Activated naive CD4-positive, alpha-beta T cell treated with anti-CD3 and anti-CD28 coated beads for 36 hours (primary cell): ENCODE data around the gene TIPARP. TPM values are rescaled to one million over a fixed set of nuclear protein-coding genes. Genes with fewer than 3 reads are reported as not detected.

ENCODE experiments used
- CTCF ChIA-PET: fragments of 350-600 bp; sonication (Branson Sonifier 250); formaldehyde crosslinking; loops from one replicate; lab custom pipeline; 2021; ENCODE audit warnings: antibody characterized with exemption; lab: Charles Lee
- DNase-seq: peaks from one replicate; pipeline ENCODE4 v3.0.0-alpha.2; 2020
- H3K27ac Mint-ChIP-seq: one replicate; pipeline ENCODE4 v1.8.0; 2021; ENCODE audit warnings: mild to moderate bottlenecking, mixed read lengths
- H3K27me3 Mint-ChIP-seq: one replicate; pipeline ENCODE4 v1.8.0; 2021; ENCODE audit warnings: low read depth, mixed read lengths
- H3K36me3 Mint-ChIP-seq: one replicate; pipeline ENCODE4 v1.8.0; 2021; ENCODE audit warnings: low read depth, mixed read lengths
- H3K4me1 Mint-ChIP-seq: one replicate; pipeline ENCODE4 v1.8.0; 2021; ENCODE audit warnings: low read depth, mixed read lengths
- H3K4me3 Mint-ChIP-seq: one replicate; pipeline ENCODE4 v1.8.0; 2021; ENCODE audit warnings: mild to moderate bottlenecking, moderate library complexity, mixed read lengths
- H3K9me3 Mint-ChIP-seq: one replicate; pipeline ENCODE4 v1.8.0; 2021; ENCODE audit warnings: mixed read lengths
- intact Hi-C: fragments of 100-400 bp; cut with micrococcal nuclease; formaldehyde crosslinking; loops from one replicate; pipeline ENCODE4 v1.15.1; 2023
- total RNA-seq, 2 experiments: library from RNA; stranded (reverse); gene quantifications; one replicate each; pipeline ENCODE4 v1.2.3, GENCODE V29; 2021

TIPARP gene
- total RNA-seq, 2 experiments from 2014 or later, result 15.7 to 17.1 TPM

DNA sequence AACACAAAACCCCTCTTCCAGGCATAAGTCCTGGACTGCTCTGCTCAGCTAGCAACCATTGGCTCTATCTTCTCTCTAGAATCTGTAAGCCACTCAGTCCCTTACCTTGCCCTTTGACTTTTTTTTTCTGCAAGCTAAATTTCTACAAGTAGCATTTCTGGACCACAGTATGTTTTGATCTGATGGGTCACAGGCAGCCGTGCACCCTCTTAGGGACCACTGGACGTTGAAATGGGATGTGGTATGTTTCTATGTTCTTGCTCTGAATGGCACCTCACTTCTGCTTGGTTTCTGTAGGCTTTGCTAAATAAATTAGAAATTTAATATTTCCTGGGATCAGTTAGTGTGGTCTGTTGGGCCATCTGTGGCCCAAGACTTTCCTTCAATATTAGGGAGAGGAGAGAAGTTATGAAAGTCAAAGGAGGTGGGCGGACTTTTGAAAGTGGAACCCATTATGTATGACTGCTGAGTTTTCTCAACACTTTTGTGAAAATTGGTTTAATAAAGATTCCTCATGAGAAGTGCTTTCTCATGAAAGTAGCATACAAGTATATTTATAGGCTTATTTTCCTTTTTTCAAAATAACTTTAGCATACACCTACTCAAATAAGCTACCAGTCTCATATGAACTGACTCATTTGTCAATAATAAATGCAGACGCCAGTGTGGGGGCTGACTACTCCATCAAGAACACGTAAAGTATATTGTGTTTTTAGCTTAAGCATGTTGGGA lies 18.4 kb upstream of the TIPARP start:
- Mint-ChIP-seq H3K4me1 (no peaks in the 10 kb centered on the region), H3K9me3 (no peaks in the 10 kb centered on the region), H3K27ac (no peak overlapping the region), H3K4me3 (no peak overlapping the region), H3K36me3 (no peaks in the 10 kb centered on the region), H3K27me3 (peaks cover 4% of the 10 kb centered on the region)
- CTCF ChIA-PET, result interaction anchor here (0.9 kb wide), 1 partner anchor 12 kb away, joined by 3 read pairs; no protein-coding TSS in a partner anchor
- intact Hi-C loops, result no loop called here
- no peak for DNase-seq

DNA sequence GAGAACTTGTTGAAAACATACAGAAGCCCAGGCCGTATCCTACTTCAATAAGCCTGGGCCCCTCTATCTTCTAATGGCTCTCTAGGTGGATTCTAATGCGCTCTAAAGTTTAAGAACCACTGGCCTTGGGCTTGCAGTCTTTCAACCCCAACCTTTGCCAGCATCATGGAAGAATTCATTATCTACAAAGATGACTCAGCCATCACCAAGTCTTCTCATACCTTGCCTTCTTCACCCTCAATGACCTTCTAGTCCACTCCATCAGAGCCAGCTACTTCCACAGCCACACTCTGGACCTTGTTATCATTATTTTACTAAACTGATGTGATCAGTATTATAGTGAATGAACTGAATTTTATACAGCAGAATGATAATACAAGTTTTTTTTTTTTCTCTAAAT lies 16.9 kb upstream of the TIPARP start:
- H3K4me1 Mint-ChIP-seq, result peaks cover 3% of the 10 kb centered on the region
- intact Hi-C loops, result no loop called here
- DNase-seq, result no peak
- H3K9me3 Mint-ChIP-seq, result no peaks in the 10 kb centered on the region
- H3K36me3 Mint-ChIP-seq, result no peaks in the 10 kb centered on the region
- H3K27me3 Mint-ChIP-seq, result peaks cover 4% of the 10 kb centered on the region
- CTCF ChIA-PET, result interaction anchor here (0.6 kb wide), 1 partner anchor 778 kb away, joined by 6 read pairs; no protein-coding TSS in a partner anchor
- H3K4me3 Mint-ChIP-seq, result no peak overlapping the region
- no peak overlapping the region for H3K27ac Mint-ChIP-seq

DNA sequence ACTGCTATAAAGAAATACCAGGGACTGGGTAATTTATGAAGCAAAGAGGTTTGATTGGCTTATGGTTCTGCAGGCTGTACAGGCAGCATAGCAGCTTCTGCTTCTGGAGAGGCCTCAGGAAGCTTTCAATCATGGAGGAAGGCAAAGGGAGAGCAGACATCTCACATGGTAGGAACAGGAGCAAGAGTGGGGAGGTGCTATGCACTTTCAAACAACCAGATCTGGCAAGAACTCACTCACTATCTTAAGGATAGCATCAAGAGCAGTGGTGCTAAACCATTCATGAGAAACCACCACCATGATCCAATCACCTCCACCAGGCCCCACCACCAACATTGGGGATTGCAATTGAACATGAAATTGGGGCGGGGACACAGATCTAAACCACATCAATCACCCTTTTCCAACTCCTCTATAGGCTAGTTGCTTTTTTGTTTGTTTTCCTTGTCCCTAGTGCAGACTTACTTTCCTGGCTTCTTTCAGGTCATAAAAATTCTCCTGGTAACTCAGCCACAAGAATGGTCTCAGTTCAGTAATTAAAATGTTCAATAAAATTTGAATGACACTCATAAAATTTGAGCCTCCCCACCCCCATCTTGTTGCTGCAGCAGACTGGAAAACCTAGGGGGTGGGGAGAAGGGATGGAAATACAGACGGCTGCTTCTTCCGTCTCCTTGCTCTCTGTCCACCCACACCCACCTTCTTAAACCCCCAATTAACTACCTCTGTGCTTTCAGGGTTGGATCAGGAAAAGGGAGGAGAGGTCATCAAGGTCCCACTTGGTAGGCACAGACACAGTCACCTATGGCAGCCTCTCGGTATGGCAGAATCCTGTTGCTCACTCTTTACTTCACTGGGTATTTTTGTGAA lies 16.3 kb upstream of the TIPARP start:
- peaks cover 4% of the 10 kb centered on the region for H3K27me3 Mint-ChIP-seq
- H3K9me3 Mint-ChIP-seq, result no peaks in the 10 kb centered on the region
- peaks cover 3% of the 10 kb centered on the region for H3K4me1 Mint-ChIP-seq
- CTCF ChIA-PET, result interaction anchor here (0.6 to 1.3 kb wide), 2 partner anchors 15 to 778 kb away, joined by 4 to 6 read pairs; no protein-coding TSS in a partner anchor
- H3K27ac Mint-ChIP-seq, result no peak overlapping the region
- H3K4me3 Mint-ChIP-seq, result no peak overlapping the region
- intact Hi-C loops, result no loop called here
- DNase-seq, result no peak
- no peaks in the 10 kb centered on the region for H3K36me3 Mint-ChIP-seq

DNA sequence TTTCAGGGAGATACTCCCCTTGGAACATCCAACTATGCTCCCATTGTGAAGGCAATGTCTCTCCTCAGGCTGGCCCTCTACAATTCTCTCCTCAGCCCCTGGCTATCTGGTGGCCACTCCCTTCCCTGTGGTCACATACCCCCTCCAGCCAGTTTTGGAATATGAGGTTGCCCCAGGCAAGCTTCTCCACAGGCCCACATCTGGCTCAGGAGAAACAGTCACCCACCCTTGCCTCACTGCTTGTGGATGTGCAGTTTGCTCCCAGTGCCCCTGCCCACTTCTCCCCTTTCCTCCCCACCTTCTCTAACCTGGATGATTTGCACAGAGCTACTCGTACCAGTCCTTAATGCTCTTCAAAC lies 15.7 kb upstream of the TIPARP start:
- intact Hi-C loops, result no loop called here
- Mint-ChIP-seq H3K9me3 (no peaks in the 10 kb centered on the region), H3K36me3 (no peaks in the 10 kb centered on the region), H3K4me1 (peaks cover 3% of the 10 kb centered on the region), H3K27ac (no peak overlapping the region), H3K27me3 (peaks cover 3% of the 10 kb centered on the region), H3K4me3 (no peak overlapping the region)
- CTCF ChIA-PET, result interaction anchor here (1.3 kb wide), 1 partner anchor 15 kb away, joined by 4 read pairs; no protein-coding TSS in a partner anchor
- no peak for DNase-seq

DNA sequence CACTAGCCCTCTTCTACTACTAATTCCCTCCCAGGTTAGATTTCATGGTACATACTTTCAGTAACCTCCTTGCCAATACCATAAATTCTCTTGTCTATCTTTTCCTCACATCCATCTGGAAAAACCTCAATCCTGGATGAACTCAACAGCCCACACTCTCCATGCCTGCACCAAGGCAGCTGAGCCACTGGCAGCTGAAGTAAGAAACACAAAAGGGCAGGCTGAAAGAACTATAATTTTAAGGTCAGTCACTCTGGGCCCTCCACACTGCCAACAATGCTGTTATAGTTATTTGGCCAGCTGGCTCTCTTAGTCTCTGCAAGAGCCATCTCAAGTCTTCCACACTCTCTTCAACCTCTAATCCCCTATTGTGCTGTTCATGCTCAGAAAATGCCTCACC lies 15.1 kb upstream of the TIPARP start:
- H3K27ac Mint-ChIP-seq, result no peak overlapping the region
- H3K9me3 Mint-ChIP-seq, result no peaks in the 10 kb centered on the region
- intact Hi-C loops, result no loop called here
- no peak for DNase-seq
- no peak overlapping the region for H3K4me3 Mint-ChIP-seq
- H3K27me3 Mint-ChIP-seq, result peaks cover 3% of the 10 kb centered on the region
- H3K36me3 Mint-ChIP-seq, result no peaks in the 10 kb centered on the region
- H3K4me1 Mint-ChIP-seq, result peaks cover 4% of the 10 kb centered on the region
- CTCF ChIA-PET, result interaction anchor here (1.3 kb wide), 1 partner anchor 14 kb away, joined by 4 read pairs; no protein-coding TSS in a partner anchor

DNA sequence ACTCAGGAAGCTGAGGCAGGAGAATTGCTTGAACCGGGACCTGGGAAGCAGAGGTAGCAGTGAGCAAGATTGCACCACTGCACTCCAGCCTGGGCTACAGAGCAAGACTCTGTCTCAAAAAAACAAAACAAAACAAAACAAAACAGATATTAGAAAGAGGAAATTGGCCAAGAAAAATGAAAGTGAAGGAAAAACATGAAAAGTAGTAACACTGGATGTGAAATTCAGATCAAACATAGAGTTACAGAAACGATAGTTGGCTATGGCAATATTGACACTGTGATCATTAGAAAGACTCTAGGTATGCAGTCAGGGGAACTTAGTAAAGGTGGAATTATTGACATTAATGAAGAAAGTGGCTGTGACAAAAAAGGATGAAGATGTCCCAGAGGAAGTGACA lies 13.2 kb upstream of the TIPARP start:
- H3K4me3 Mint-ChIP-seq, result no peak overlapping the region
- intact Hi-C loops, result no loop called here
- no peaks in the 10 kb centered on the region for H3K27me3 Mint-ChIP-seq
- CTCF ChIA-PET, result no interaction called here
- no peak overlapping the region for H3K27ac Mint-ChIP-seq
- no peaks in the 10 kb centered on the region for H3K36me3 Mint-ChIP-seq
- peaks cover 17% of the 10 kb centered on the region for H3K4me1 Mint-ChIP-seq
- DNase-seq, result no peak
- no peaks in the 10 kb centered on the region for H3K9me3 Mint-ChIP-seq

DNA sequence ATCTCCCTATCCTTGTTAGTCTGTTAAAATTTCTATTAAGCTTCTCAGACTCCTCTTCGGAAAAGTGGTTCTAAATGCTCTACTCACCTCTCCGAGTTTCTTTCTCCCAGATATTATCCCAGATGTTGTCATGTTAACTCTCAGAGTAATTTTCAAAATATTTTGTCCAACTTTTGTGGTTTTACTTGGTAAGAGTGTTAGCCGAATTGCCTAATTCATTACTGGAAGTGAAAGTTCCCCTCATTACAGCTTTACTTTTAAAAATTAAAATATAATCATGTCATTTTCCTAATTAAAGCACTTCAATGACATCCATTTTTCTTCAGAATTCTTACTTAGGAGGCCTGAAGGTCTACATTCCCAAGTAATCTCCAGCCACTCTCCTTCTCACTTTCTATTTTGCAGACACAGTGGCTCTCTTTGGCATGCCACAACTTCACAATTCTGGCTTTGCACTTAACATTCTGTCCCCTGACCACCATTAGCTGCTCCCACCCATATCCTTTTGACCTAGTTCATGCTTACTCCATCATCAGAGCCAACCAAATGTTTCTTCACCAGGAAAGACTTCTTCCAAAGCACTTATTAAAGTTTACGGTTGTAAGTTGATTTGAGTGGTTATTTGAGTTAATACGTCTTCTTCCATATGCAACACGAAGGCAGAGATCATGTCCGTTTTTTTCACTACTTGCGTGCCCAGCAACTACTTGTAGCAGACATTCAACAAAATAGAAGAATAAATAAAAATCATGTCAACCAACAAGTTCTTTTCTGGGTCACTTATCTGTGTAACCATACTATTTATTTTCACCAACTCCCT lies 10.2 kb upstream of the TIPARP start:
- Mint-ChIP-seq H3K9me3 (no peaks in the 10 kb centered on the region), H3K4me3 (no peak overlapping the region), H3K27ac (no peak overlapping the region), H3K4me1 (peaks cover 29% of the 10 kb centered on the region), H3K36me3 (no peaks in the 10 kb centered on the region), H3K27me3 (no peaks in the 10 kb centered on the region)
- intact Hi-C loops, result loop anchor here (2.0 kb wide), 1 partner anchor 49 kb away; no protein-coding TSS in a partner anchor
- CTCF ChIA-PET, result interaction anchor here (1.0 kb wide), 1 partner anchor 9 kb away, joined by 3 read pairs; no protein-coding TSS in a partner anchor
- no peak for DNase-seq

DNA sequence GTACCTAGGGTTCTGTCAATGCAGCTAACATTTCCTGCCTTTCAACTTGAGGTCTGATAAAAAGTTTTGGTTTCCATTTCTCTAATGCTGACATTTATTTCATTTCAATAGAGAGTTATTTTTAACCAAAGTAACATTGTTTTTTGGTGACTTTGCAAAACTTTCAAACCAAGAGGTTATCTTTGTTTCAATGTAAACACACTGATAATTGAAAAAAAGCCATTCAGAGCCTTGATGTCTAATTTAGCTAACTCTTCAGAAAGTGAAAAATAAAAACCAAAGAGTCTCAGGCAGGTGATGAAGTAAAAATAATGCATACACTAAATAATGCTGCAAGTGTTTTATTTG lies 9.6 kb upstream of the TIPARP start:
- H3K27ac Mint-ChIP-seq, result peak overlapping the region; percentile 27
- intact Hi-C loops, result loop anchor here (2.0 kb wide), 1 partner anchor 50 kb away; no protein-coding TSS in a partner anchor
- H3K9me3 Mint-ChIP-seq, result no peaks in the 10 kb centered on the region
- H3K27me3 Mint-ChIP-seq, result no peaks in the 10 kb centered on the region
- CTCF ChIA-PET, result interaction anchor here (0.9 to 1.0 kb wide), 3 partner anchors 9 to 18 kb away, joined by 3 to 4 read pairs (median 4); no protein-coding TSS in a partner anchor
- H3K4me3 Mint-ChIP-seq, result no peak overlapping the region
- DNase-seq, result no peak
- H3K4me1 Mint-ChIP-seq, result peaks cover 29% of the 10 kb centered on the region
- H3K36me3 Mint-ChIP-seq, result no peaks in the 10 kb centered on the region

DNA sequence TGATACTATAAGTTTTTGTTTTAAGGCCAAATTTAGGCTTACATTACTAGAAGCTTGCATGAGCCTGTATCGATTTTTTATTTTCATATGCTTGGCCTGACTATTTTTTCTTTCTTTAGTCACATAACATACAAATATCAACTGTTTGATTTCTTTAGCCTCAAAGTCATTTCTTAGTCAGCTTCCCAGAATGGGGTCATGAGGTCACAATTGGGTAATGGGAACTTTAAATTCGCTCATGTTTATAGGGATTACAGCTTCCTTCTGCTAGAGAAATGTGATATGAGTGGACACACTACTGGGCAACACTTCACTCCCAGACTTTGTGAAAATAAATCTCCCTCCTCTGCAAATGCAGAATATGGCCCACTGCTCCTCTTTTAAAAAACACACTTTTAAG lies 9.1 kb upstream of the TIPARP start:
- intact Hi-C loops, result loop anchor here (2.0 kb wide), 1 partner anchor 50 kb away; no protein-coding TSS in a partner anchor
- Mint-ChIP-seq H3K36me3 (no peaks in the 10 kb centered on the region), H3K27me3 (no peaks in the 10 kb centered on the region), H3K4me1 (peaks cover 31% of the 10 kb centered on the region), H3K27ac (peak overlapping the region; percentile 27), H3K4me3 (no peak overlapping the region), H3K9me3 (no peaks in the 10 kb centered on the region)
- CTCF ChIA-PET, result interaction anchor here (0.9 kb wide), 2 partner anchors 8 to 19 kb away, joined by 4 read pairs; no protein-coding TSS in a partner anchor
- no peak for DNase-seq

DNA sequence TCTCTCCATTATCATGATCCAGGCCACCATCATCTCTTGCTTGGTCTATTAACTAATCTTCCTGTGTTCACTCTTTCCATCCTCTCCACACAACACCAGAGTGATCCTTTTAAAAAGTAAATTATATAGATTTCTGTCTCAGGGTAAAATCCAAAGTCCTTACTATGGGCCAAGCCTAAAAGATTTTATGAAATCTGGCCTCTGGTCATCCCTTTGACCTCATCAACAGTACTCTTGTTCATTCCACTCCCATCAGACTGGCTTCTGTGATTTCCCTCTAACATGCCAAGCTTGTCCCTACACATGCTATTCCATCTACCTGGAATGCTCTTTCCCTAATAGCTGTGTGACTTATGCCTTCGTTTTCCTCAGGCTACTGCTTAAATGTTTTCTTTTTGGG lies 8.3 kb upstream of the TIPARP start:
- peaks cover 31% of the 10 kb centered on the region for H3K4me1 Mint-ChIP-seq
- intact Hi-C loops, result no loop called here
- no peaks in the 10 kb centered on the region for H3K27me3 Mint-ChIP-seq
- CTCF ChIA-PET, result no interaction called here
- no peaks in the 10 kb centered on the region for H3K9me3 Mint-ChIP-seq
- DNase-seq, result no peak
- H3K27ac Mint-ChIP-seq, result no peak overlapping the region
- no peaks in the 10 kb centered on the region for H3K36me3 Mint-ChIP-seq
- no peak overlapping the region for H3K4me3 Mint-ChIP-seq

DNA sequence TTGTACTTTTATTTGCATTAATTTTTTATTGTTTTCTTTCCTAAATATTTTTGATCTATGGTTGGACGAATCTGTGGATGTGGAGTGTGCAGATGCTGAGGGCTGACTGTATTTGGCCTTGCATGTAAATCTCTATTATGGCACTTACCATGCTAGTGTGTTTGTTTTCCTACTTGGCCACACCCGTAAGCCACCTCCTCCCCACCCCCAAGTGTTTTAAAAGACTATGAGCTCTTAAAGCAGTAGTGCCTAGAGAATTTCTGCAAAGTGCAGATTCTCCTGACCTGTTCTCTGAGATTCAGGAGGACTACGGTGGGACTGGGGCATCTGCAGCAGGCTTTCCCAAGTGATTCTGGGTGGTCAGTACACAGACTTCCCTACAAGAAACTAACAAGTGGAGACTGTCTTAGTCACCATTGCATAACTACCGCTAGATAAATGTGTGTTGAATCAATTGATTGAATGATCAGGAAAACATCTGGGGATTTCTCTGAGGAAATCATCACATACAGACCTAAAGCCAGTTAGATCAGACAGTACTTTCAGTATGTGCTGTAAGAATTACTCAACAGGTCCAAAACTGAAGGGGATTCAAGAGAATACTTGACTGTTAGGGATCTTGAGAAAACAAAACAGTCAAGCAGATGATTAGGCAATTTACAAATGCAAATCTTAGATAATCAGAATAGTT lies 6.2 kb upstream of the TIPARP start:
- H3K4me3 Mint-ChIP-seq, result no peak overlapping the region
- no peaks in the 10 kb centered on the region for H3K36me3 Mint-ChIP-seq
- H3K4me1 Mint-ChIP-seq, result peaks cover 29% of the 10 kb centered on the region
- CTCF ChIA-PET, result interaction anchor here (1.1 to 1.6 kb wide), 2 partner anchors 13 to 113 kb away, joined by 3 read pairs; partner anchors contain the start of gene SSR3
- no peak overlapping the region for H3K27ac Mint-ChIP-seq
- no peaks in the 10 kb centered on the region for H3K27me3 Mint-ChIP-seq
- H3K9me3 Mint-ChIP-seq, result no peaks in the 10 kb centered on the region
- intact Hi-C loops, result no loop called here
- no peak for DNase-seq
